ENCODE results near the gene GNL1.

Gene GNL1

GRCh38 chr6:30572148-30572547 is 15.9 kb upstream of the GNL1 start:
- intact Hi-C loops (cut with DNase I; ENCODE audit: low total_unique reads): no loop called here
- Histone ChIP-seq H3K9me3 (no peaks in the 10 kb centered on the region), H3K27me3 (no peaks in the 10 kb centered on the region), H3K4me1 (peaks cover 4 to 35% (median 27%) of the 10 kb centered on the region in 4 donors), H3K4me3 (peak overlapping the region; percentile 62 to 73), H3K27ac (peak overlapping the region; percentile 83 to 87), H3K36me3 (peaks cover 0 to 21% (median 6%) of the 10 kb centered on the region in 3 donors)
- no peak for DNase-seq
- TF ChIP-seq CTCF (IDR thresholded peaks at IDR 0.05): no peak

- peak overlapping the region; percentile 62 to 73 for H3K4me3 ChIP-seq
- H3K36me3 ChIP-seq: peaks cover 0 to 17% (median 4%) of the 10 kb centered on the region in 3 donors
- TF ChIP-seq CTCF (IDR thresholded peaks at IDR 0.05): no peak
- peaks cover 4 to 35% (median 27%) of the 10 kb centered on the region in 4 donors for H3K4me1 ChIP-seq
- no peaks in the 10 kb centered on the region for H3K9me3 ChIP-seq
- peak overlapping the region; percentile 83 to 87 for H3K27ac ChIP-seq
- intact Hi-C loops (cut with DNase I; ENCODE audit: low total_unique reads): no loop called here
- H3K27me3 ChIP-seq: no peaks in the 10 kb centered on the region
- DNase-seq: no peak
These were observed 15.4 kb upstream of the GNL1 start for GRCh38 chr6:30571762-30572082.

- H3K27ac ChIP-seq: peak within 1 kb of the TSS; percentile 83 to 87
- peaks cover 0 to 12% (median 0%) of the 10 kb centered on the region in 3 donors for H3K36me3 ChIP-seq
- H3K4me1 ChIP-seq: peaks cover 4 to 35% (median 27%) of the 10 kb centered on the region in 4 donors
- H3K4me3 ChIP-seq: peak within 1 kb of the TSS; percentile 62 to 73
- peak; percentile 96 to 99 for DNase-seq
- no peaks in the 10 kb centered on the region for H3K9me3 ChIP-seq
- no peaks in the 10 kb centered on the region for H3K27me3 ChIP-seq
- TF ChIP-seq CTCF (IDR thresholded peaks at IDR 0.05): no peak
- intact Hi-C loops (cut with DNase I; ENCODE audit: low total_unique reads): no loop called here
These were observed 14.9 kb upstream of the GNL1 start, which contains the start of gene ABCF1 for GRCh38 chr6:30571075-30571761. Gene ABCF1, plus strand, starts transcription at chr6:30571442. Its CDS starts 46 bp downstream, at chr6:30571488.

- Histone ChIP-seq H3K4me3 (peak overlapping the region; percentile 62 to 73), H3K27me3 (no peaks in the 10 kb centered on the region), H3K36me3 (peaks cover 0 to 12% (median 0%) of the 10 kb centered on the region in 3 donors), H3K9me3 (no peaks in the 10 kb centered on the region), H3K27ac (peak overlapping the region; percentile 83 to 87), H3K4me1 (peaks cover 4 to 35% (median 27%) of the 10 kb centered on the region in 4 donors)
- DNase-seq: peak in 1 of 2 donors; percentile 39
- intact Hi-C loops (cut with DNase I; ENCODE audit: low total_unique reads): loop anchor here (1.0 kb wide), 1 partner anchor 12 kb away; no protein-coding TSS in a partner anchor
- TF ChIP-seq CTCF (IDR thresholded peaks at IDR 0.05): no peak
These were observed 14.4 kb upstream of the GNL1 start for GRCh38 chr6:30570740-30571074.

- Histone ChIP-seq H3K27me3 (no peaks in the 10 kb centered on the region), H3K9me3 (no peaks in the 10 kb centered on the region), H3K4me3 (peak overlapping the region; percentile 62 to 73), H3K4me1 (peaks cover 4 to 35% (median 27%) of the 10 kb centered on the region in 4 donors), H3K27ac (peak overlapping the region; percentile 83 to 87), H3K36me3 (peaks cover 0 to 12% (median 0%) of the 10 kb centered on the region in 3 donors)
- DNase-seq: no peak
- TF ChIP-seq CTCF (IDR thresholded peaks at IDR 0.05): no peak
- intact Hi-C loops (cut with DNase I; ENCODE audit: low total_unique reads): loop anchor here (1.0 kb wide), 1 partner anchor 12 kb away; no protein-coding TSS in a partner anchor
These were observed 14.0 kb upstream of the GNL1 start for GRCh38 chr6:30570263-30570662.
